Naive thymus-derived CD8-positive, alpha-beta T cell (primary cell): ENCODE results near the gene CALML6. TPM values are rescaled to one million over a fixed set of nuclear protein-coding genes. Genes with fewer than 3 reads are reported as not detected.

Experiments
- ATAC-seq, 2 donors: fragments of 150-1000 bp; cut with Tn5 transposase in 1 of 2; sonication (Bioruptor Pico), chemical (Tn5 transposase) in 1 of 2; 1 replicate in 1 of 2; 2 replicates in 1 of 2; pipeline ENCODE4 v1.10.0; 2021; ENCODE audit warnings: mild to moderate bottlenecking in 2 of 2, moderate library complexity in 2 of 2
- POLR2A ChIA-PET: fragments of 350-600 bp; sonication (Branson Sonifier 250); formaldehyde crosslinking; loops from one replicate; lab custom pipeline; 2021; ENCODE audit warnings: antibody characterized with exemption; lab: Charles Lee
- DNase-seq, 10 donors: peaks; one replicate each; pipeline versions ENCODE4 v3.0.0 to v3.0.0-alpha.2; 2020 to 2022
- H3K27ac Mint-ChIP-seq, 10 donors: one replicate each; pipeline ENCODE4 v1.8.0; 2020 to 2022; ENCODE audit warnings: mild to moderate bottlenecking in 10 of 10, mixed read lengths in 10 of 10, moderate library complexity in 4 of 10, inconsistent platforms in 1 of 10
- H3K27me3 Mint-ChIP-seq, 5 donors: one replicate each; pipeline ENCODE4 v1.8.0; 2021 to 2022; ENCODE audit warnings: mixed read lengths in 5 of 5
- H3K36me3 Mint-ChIP-seq, 3 donors: one replicate each; pipeline ENCODE4 v1.8.0; 2020 to 2022; ENCODE audit warnings: mixed read lengths in 3 of 3, mild to moderate bottlenecking in 2 of 3, inconsistent platforms in 1 of 3
- H3K4me1 Mint-ChIP-seq, 4 donors: one replicate each; pipeline ENCODE4 v1.8.0; 2021 to 2022; ENCODE audit warnings: mixed read lengths in 4 of 4
- H3K4me3 Mint-ChIP-seq, 10 donors: one replicate each; pipeline ENCODE4 v1.8.0; 2020 to 2022; ENCODE audit warnings: mild to moderate bottlenecking in 10 of 10, mixed read lengths in 10 of 10, moderate library complexity in 6 of 10, inconsistent platforms in 1 of 10
- H3K9me3 Mint-ChIP-seq, 9 donors: one replicate each; pipeline ENCODE4 v1.8.0; 2020 to 2022; ENCODE audit warnings: mixed read lengths in 9 of 9, mild to moderate bottlenecking in 3 of 9, inconsistent platforms in 1 of 9, moderate library complexity in 1 of 9
- polyA plus RNA-seq, 3 donors: library from polyadenylated mRNA; unstranded; fragments of 300-500 nt; fragmentation: Illumina TruSeq; gene quantifications; one replicate each; pipeline ENCODE4 v1.2.3, GENCODE V29; 2021
- total RNA-seq, 8 experiments: library from RNA in 2 of 8; stranded (reverse) in 2 of 8; gene quantifications; one replicate each; pipeline ENCODE4 v1.2.3 and lab custom pipeline; 2021 to 2026

Gene CALML6, protein sequence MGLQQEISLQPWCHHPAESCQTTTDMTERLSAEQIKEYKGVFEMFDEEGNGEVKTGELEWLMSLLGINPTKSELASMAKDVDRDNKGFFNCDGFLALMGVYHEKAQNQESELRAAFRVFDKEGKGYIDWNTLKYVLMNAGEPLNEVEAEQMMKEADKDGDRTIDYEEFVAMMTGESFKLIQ
- 1 to 10 TPM; 1.4 to 1.6 TPM for total RNA-seq
- polyA plus RNA-seq: not detected
- 0.17 to 2.2 (median 0.81) reads per million in 6 experiments for total RNA-seq (lab: John Stamatoyannopoulos, UW)

- POLR2A ChIA-PET: interaction anchor here (0.7 kb wide), 1 partner anchor 8 kb away, joined by 3 read pairs; no protein-coding TSS in a partner anchor
- ATAC-seq (no peak), DNase-seq (peak in 1 of 10 donors; percentile 16)
- Mint-ChIP-seq H3K4me1 (peaks cover 6 to 14% (median 11%) of the 10 kb centered on the region in 4 donors), H3K27me3 (no peaks in the 10 kb centered on the region), H3K9me3 (no peaks in the 10 kb centered on the region), H3K36me3 (no peaks in the 10 kb centered on the region), H3K4me3 (peak within 1 kb of the TSS in 1 of 10 donors; percentile 48), H3K27ac (no peak within 1 kb of the TSS)
Measured at GRCh38 chr1:1914971-1915692, at the start of gene CALML6. Gene CALML6 (plus strand): TSS chr1:1915260. CDS start chr1:1915281, 21 bp downstream.

- peaks cover 0 to 18% (median 6%) of the 10 kb centered on the region in 3 donors for H3K36me3 Mint-ChIP-seq
- ATAC-seq (no peak), DNase-seq (no peak)
- POLR2A ChIA-PET: interaction anchor here (0.6 kb wide), 1 partner anchor 172 kb away, joined by 7 read pairs; no protein-coding TSS in a partner anchor
- H3K27me3 Mint-ChIP-seq: no peaks in the 10 kb centered on the region
- H3K4me3 Mint-ChIP-seq: no peak overlapping the region
- H3K4me1 Mint-ChIP-seq: peaks cover 39 to 85% (median 71%) of the 10 kb centered on the region in 4 donors
- H3K27ac Mint-ChIP-seq: peak overlapping the region in 1 of 10 donors; percentile 70
- no peaks in the 10 kb centered on the region for H3K9me3 Mint-ChIP-seq
Measured at GRCh38 chr1:1867164-1867563, 47.9 kb upstream of the CALML6 start.

DNA sequence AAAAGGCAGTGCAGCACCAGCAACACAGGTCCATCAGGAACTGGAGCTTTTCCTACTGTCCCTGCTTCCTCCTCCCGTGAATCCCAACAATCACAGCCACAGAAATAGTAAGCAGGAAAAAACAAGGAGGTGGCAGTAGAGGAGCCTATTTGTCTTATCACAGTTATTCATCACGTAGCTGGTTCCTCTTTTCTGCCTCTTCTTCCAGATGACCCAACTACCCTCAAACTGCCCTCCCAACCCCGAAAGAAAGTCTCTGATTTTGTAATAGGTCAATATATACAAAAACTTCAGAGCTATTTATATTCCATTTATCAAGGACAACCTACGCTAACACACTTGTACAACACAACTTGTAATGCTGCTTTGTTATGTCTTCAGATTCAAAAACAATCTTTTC is 45.6 kb upstream of the CALML6 start:
- H3K4me3 Mint-ChIP-seq: peak overlapping the region in 3 of 10 donors; percentile 5 to 45 (median 36)
- H3K4me1 Mint-ChIP-seq: peaks cover 44 to 84% (median 73%) of the 10 kb centered on the region in 4 donors

DNA sequence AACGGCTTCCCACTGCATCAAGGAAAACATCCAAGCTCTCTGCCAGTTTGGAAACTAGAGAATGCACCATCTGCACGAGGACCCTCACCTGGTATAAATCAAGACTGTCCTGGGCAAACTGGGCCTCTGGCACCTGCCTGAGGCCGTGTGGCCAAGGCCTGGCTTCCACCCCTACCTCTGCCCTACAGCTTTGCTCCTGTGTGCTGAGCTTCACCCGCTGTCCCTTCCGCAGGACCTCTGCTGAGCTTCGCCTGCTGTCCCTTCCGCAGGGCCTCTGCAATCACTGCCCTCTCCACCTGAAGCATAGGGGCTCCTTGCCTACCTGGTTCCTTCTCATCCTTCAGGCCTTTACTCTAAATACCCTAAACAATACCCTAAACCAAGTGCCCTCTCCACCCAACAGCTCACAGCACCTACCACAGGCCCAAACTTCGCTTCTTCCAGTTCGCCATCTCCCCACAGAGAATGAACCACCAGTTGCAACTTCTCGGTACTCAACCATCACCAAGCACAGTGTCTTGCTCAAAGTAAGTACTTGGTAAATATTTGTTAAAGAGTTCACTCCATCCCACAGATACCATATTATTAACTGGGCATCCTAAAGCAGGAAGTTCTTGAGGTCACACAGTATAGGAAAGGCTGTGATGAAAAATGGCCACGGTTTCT is 42.6 kb upstream of the CALML6 start:
- no peak for ATAC-seq
- Mint-ChIP-seq H3K27ac (peak overlapping the region; percentile 8 to 89 (median 74)), H3K4me1 (peaks cover 51 to 87% (median 79%) of the 10 kb centered on the region in 4 donors), H3K36me3 (peaks cover 0 to 55% (median 12%) of the 10 kb centered on the region in 3 donors), H3K27me3 (no peaks in the 10 kb centered on the region), H3K9me3 (no peaks in the 10 kb centered on the region), H3K4me3 (peak overlapping the region in 8 of 10 donors; percentile 8 to 63 (median 36))
- POLR2A ChIA-PET: interaction anchor here (0.9 kb wide), 1 partner anchor 15 kb away, joined by 3 read pairs; no protein-coding TSS in a partner anchor
- DNase-seq: no peak

More for the DNA sequence above, 45.6 kb upstream of the CALML6 start:
- no peak for ATAC-seq
- no peaks in the 10 kb centered on the region for H3K9me3 Mint-ChIP-seq
- peaks cover 0 to 34% (median 10%) of the 10 kb centered on the region in 3 donors for H3K36me3 Mint-ChIP-seq
- no peaks in the 10 kb centered on the region for H3K27me3 Mint-ChIP-seq
- H3K27ac Mint-ChIP-seq: peak overlapping the region in 9 of 10 donors; percentile 1 to 83 (median 40)
- POLR2A ChIA-PET: no interaction called here
- no peak for DNase-seq

GRCh38 chr1:1873186-1873585 is 41.9 kb upstream of the CALML6 start:
- Mint-ChIP-seq H3K27me3 (no peaks in the 10 kb centered on the region), H3K36me3 (peaks cover 0 to 61% (median 11%) of the 10 kb centered on the region in 3 donors), H3K9me3 (no peaks in the 10 kb centered on the region), H3K4me1 (peaks cover 53 to 88% (median 80%) of the 10 kb centered on the region in 4 donors), H3K27ac (peak overlapping the region in 6 of 10 donors; percentile 31 to 82 (median 71)), H3K4me3 (peak overlapping the region in 2 of 10 donors; percentile 8 to 53)
- DNase-seq (no peak), ATAC-seq (no peak)
- POLR2A ChIA-PET: no interaction called here

GRCh38 chr1:1874901-1875300 is 40.2 kb upstream of the CALML6 start:
- Mint-ChIP-seq H3K9me3 (no peaks in the 10 kb centered on the region), H3K27ac (peak overlapping the region in 6 of 10 donors; percentile 29 to 79 (median 67)), H3K27me3 (no peaks in the 10 kb centered on the region), H3K36me3 (peaks cover 0 to 68% (median 16%) of the 10 kb centered on the region in 3 donors), H3K4me1 (peaks cover 55 to 91% (median 85%) of the 10 kb centered on the region in 4 donors), H3K4me3 (peak overlapping the region in 2 of 10 donors; percentile 4 to 29)
- no peak for DNase-seq
- POLR2A ChIA-PET: interaction anchor here (1.1 to 1.7 kb wide), 3 partner anchors 11 to 36 kb away, joined by 3 to 6 read pairs (median 3); no protein-coding TSS in a partner anchor
- ATAC-seq: no peak

- no peaks in the 10 kb centered on the region for H3K27me3 Mint-ChIP-seq
- ATAC-seq (peak; percentile 23 to 54), DNase-seq (no peak)
- POLR2A ChIA-PET: interaction anchor here (1.7 kb wide), 1 partner anchor 10 kb away, joined by 6 read pairs; no protein-coding TSS in a partner anchor
- peaks cover 55 to 91% (median 82%) of the 10 kb centered on the region in 4 donors for H3K4me1 Mint-ChIP-seq
- peak overlapping the region; percentile 33 to 87 (median 66) for H3K27ac Mint-ChIP-seq
- no peaks in the 10 kb centered on the region for H3K9me3 Mint-ChIP-seq
- peak overlapping the region in 9 of 10 donors; percentile 14 to 77 (median 54) for H3K4me3 Mint-ChIP-seq
- H3K36me3 Mint-ChIP-seq: peaks cover 0 to 68% (median 16%) of the 10 kb centered on the region in 3 donors
Measured at GRCh38 chr1:1875932-1876331, 39.1 kb upstream of the CALML6 start.

GRCh38 chr1:1876335-1876930 is 38.6 kb upstream of the CALML6 start:
- ATAC-seq (peak in 1 of 2 donors; percentile 6), DNase-seq (no peak)
- Mint-ChIP-seq H3K36me3 (peaks cover 0 to 67% (median 15%) of the 10 kb centered on the region in 3 donors), H3K4me3 (peak overlapping the region in 8 of 10 donors; percentile 14 to 77 (median 54)), H3K27ac (peak overlapping the region in 9 of 10 donors; percentile 33 to 87 (median 66)), H3K4me1 (peaks cover 56 to 91% (median 82%) of the 10 kb centered on the region in 4 donors), H3K27me3 (no peaks in the 10 kb centered on the region), H3K9me3 (no peaks in the 10 kb centered on the region)
- POLR2A ChIA-PET: interaction anchor here (0.7 to 1.7 kb wide), 2 partner anchors 10 to 29 kb away, joined by 3 to 6 read pairs; no protein-coding TSS in a partner anchor

- Mint-ChIP-seq H3K9me3 (no peaks in the 10 kb centered on the region), H3K27ac (peak overlapping the region in 9 of 10 donors; percentile 0 to 84 (median 25)), H3K27me3 (no peaks in the 10 kb centered on the region), H3K4me3 (peak overlapping the region in 7 of 10 donors; percentile 4 to 64 (median 14)), H3K36me3 (peaks cover 0 to 63% (median 15%) of the 10 kb centered on the region in 3 donors), H3K4me1 (peaks cover 49 to 90% (median 82%) of the 10 kb centered on the region in 4 donors)
- no peak for ATAC-seq
- DNase-seq: no peak
- POLR2A ChIA-PET: no interaction called here
Measured at GRCh38 chr1:1877865-1878436, 37.1 kb upstream of the CALML6 start.

DNA sequence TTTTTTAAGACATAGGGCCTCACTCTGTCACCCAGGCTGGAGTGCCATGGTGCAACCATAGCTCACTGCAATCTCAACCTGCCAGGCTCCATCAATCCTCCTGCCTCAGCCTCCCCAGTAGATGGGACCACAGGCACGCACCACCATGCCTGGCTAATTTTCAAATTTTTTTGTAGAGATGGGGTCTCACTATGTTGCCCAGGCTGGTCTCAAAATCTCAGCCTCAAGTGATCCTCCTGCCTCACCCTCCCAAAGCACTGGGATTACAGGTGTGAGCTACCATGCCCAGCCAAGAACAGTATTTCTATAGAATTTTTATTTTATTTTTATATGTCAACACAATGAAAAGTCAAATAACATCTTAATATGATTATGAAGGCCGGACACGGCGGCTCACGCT is 35.1 kb upstream of the CALML6 start:
- Mint-ChIP-seq H3K4me1 (peaks cover 44 to 90% (median 80%) of the 10 kb centered on the region in 4 donors), H3K27ac (no peak overlapping the region), H3K36me3 (peaks cover 0 to 59% (median 12%) of the 10 kb centered on the region in 3 donors), H3K27me3 (no peaks in the 10 kb centered on the region), H3K9me3 (no peaks in the 10 kb centered on the region), H3K4me3 (peak overlapping the region in 2 of 10 donors; percentile 18 to 45)
- ATAC-seq (no peak), DNase-seq (no peak)
- POLR2A ChIA-PET: no interaction called here

DNA sequence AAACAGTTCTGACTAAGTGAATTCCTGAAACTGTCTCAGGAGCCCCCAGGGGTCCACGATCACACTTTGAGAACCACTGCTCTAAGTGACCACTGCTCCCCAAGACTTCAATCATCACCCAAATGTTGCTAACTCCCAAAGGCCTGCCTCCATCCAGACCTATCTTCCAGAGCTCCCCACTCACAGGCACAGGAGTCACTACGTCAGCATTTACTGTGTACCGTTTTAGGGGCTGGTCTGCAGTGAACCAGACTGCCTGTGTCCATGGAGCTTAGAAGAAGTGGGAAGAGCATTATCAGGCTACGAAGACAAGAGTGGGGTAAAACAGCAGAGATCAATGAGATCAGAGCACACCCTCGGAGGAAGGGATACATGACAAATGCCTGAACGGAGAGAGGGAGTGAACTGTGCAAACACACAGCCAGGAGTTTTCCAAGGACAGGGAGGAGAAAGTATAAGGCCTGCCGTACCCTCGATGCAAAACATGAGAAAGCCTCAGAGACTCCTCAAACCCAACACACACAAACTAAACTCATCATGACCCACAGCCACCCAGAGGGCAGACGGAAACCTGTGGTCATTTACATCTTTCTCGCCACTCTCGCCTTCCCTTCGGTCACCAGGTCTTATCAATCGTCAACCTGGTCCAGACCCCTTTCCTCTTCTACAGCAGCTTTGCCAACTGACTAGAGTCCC is 34.3 kb upstream of the CALML6 start:
- POLR2A ChIA-PET: interaction anchor here (0.7 kb wide), 1 partner anchor 341 kb away, joined by 3 read pairs; no protein-coding TSS in a partner anchor

More for the DNA sequence above, 34.3 kb upstream of the CALML6 start:
- H3K36me3 Mint-ChIP-seq: peaks cover 0 to 51% (median 9%) of the 10 kb centered on the region in 3 donors
- peak overlapping the region in 9 of 10 donors; percentile 0 to 91 (median 73) for H3K27ac Mint-ChIP-seq
- peaks cover 41 to 86% (median 73%) of the 10 kb centered on the region in 4 donors for H3K4me1 Mint-ChIP-seq
- no peaks in the 10 kb centered on the region for H3K9me3 Mint-ChIP-seq
- H3K27me3 Mint-ChIP-seq: no peaks in the 10 kb centered on the region
- DNase-seq (no peak), ATAC-seq (no peak)
- H3K4me3 Mint-ChIP-seq: peak overlapping the region in 9 of 10 donors; percentile 20 to 73 (median 52)
